Gastrocnemius medialis (tissue), 4 donors: ENCODE results near the gene GPR4.

Experiments used
- POLR2A ChIP-seq, 2 donors: fragments of 450-650 bp; IDR thresholded peaks; one replicate each; pipeline ENCODE4 v1.6.1; 2017; ENCODE audit warnings: antibody characterized with exemption in 2 of 2, mild to moderate bottlenecking in 2 of 2, moderate library complexity in 2 of 2
- TF ChIP-seq, protein P1 (sequence below), 5 experiments: fragments of 450-650 bp in 3 of 5; fragments of 200-600 bp in 2 of 5; sonication (generic) in 2 of 5; IDR thresholded peaks in 4 of 5; conservative IDR thresholded peaks in 1 of 5; 1 replicate in 4 of 5; 2 replicates in 1 of 5; pipeline ENCODE4 v1.5.1; 2016 to 2019; ENCODE audit warnings: antibody characterized with exemption in 5 of 5, mild to moderate bottlenecking in 3 of 5, moderate library complexity in 3 of 5

GRCh38 chr19:45575216-45575615 is 26.8 kb downstream of the GPR4 start:
- TF ChIP-seq, protein P1, sequence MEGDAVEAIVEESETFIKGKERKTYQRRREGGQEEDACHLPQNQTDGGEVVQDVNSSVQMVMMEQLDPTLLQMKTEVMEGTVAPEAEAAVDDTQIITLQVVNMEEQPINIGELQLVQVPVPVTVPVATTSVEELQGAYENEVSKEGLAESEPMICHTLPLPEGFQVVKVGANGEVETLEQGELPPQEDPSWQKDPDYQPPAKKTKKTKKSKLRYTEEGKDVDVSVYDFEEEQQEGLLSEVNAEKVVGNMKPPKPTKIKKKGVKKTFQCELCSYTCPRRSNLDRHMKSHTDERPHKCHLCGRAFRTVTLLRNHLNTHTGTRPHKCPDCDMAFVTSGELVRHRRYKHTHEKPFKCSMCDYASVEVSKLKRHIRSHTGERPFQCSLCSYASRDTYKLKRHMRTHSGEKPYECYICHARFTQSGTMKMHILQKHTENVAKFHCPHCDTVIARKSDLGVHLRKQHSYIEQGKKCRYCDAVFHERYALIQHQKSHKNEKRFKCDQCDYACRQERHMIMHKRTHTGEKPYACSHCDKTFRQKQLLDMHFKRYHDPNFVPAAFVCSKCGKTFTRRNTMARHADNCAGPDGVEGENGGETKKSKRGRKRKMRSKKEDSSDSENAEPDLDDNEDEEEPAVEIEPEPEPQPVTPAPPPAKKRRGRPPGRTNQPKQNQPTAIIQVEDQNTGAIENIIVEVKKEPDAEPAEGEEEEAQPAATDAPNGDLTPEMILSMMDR (IDR thresholded peaks at IDR 0.05 in 4 of 5, conservative IDR thresholded peaks at IDR 0.05 in 1 of 5) = no peak
- no peak for TF ChIP-seq POLR2A (IDR thresholded peaks at IDR 0.05)
